SKM-1 (cell line): ENCODE data around the gene PRELP.
"Not testable (repeated sequence)": the region's sequence is repeated elsewhere in the genome, so short reads cannot be mapped to it uniquely, and the experiment has no call there.

Experiments used
- DNase-seq: peaks from one replicate; lab custom pipeline; 2025; ENCODE audit not compliant: unreplicated experiment; lab: John Stamatoyannopoulos, UW

PRELP gene

DNA sequence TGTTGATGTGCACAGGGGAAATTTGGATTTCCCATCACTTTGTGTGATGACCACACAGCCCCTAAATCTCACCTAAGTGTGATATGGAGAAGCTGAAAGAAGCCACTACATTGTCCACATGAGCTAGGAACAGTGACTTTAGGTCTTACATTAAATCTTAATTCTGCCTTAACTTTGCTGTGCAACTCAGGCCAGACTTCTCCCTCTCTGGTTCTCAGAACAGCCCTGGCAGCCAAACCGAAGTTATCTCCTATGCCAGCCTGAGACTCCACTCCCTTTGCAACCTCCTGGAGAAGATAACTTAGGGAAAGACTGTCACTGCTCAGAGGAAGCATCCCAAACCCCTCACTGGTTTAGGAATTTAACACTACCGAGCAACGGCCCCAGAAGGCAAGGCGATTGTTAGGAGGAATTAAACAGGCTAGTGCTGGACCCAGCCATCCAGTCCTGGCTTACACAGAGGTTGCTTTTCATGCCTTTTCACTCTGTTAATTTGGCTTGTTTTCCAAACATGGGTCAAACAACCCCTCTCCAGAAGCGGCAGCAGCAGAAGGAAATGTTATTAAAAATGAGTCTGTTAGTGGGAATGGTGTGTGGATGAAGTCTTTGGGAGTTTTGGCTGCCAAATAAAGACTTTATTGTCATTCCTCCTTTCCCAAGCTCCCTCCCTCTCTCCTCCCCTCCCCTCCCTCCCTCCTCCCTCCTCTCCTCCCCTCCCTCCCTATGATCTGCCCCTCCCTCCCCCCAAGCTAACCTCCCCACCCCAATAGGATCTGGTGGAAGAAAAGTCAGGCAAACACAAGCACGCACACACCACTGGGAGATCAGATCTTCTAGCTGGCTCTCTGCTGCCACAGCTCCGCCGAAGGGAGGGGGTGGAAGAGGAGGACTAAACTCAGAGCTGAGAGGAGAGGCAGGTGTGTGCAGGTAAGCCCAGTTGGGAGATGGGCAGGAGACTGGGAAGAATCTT is at the start of gene PRELP:
Gene PRELP (plus strand): TSS at position 795 of the 970 bp plus-strand sequence. CDS start 7,379 bp downstream, outside the sequence.
- DNase-seq: no peak

DNA sequence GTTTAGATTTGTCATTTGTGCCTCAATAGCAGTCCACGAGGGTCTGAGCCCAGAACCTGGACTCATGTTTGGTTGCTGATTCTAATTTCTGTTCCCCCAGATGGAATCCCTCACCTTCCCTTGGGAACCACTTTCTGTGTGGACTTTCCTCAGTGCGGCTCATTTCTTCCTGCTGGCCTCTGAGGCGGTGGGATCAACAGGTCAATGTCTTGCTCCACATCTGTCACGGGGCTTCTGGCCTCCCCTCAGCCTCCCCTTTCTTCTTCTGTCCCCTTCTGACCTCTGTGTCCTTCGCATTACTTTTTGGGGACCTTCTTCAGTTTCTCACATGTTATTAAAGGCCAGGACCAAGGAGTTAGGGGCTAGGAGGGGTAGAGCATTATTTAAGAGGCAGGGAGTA is 49.2 kb upstream of the PRELP start:
- no peak for DNase-seq

DNA sequence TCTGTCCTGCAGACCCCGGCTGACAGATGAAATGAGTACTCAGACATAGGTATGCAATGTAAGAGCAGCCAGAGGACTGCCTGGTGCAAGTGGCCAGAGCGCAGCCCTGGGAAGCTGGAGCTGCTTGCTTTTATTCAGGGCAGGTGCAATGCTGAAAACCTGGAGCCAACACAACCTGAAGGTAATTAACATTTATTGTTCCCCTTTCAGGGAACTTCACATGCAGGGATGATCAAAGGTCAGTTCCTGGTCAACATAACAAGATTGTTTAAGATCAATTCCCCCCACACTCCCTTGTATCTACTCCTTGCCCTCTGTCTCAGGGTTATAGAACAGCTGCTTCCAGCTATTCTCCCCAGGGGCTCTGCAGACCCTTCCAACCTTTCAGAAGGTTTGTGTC is 48.7 kb upstream of the PRELP start:
- no peak for DNase-seq

DNA sequence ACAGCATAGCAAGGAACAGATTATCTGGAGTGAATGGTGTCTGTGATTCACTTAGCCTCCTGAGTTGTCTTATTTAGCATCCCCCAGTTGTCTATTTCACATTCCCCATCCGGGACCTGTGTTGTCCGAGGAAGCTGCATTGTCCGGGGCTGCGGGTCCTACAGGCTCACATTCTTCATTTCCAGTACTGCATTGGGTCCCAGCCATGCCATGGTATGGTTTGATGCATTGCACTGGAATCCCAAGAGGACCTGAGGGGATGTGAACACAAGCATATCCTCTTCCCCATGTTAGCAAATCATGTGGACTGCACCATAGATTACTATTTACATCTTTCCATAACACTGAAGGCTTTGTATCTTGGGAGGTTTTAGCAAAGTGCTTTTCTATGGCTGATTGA is 48.2 kb upstream of the PRELP start:
- DNase-seq: no peak

DNA sequence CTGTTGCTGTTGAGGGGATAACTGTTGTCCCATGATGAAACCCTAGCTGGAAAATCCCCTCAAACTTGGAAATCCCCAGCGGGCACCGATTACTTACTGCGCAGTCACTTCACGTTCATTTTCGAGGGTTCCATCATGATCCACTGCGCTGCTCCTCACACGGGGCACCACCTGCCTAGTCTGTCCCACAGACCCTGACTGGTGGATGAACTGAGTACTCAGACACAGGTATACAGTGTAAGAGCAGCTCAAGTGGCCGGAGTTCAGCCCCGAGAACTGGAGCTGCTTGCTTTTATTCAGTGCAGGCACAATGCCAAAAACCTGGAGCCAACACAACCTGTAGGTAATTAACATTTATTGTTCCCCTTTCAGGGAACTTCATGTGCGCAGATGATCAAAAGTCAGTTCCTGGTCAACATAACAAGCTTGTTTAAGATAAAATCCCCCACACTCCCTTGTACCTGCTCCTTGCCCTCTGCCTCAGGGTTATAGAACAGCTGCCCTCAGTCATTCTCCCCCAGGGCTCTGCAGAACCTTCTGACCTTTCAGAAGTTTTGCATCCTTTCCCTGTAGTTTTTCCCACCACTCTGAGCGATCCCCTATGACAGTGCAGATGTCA is 46.5 kb upstream of the PRELP start:
- DNase-seq: no peak

DNA sequence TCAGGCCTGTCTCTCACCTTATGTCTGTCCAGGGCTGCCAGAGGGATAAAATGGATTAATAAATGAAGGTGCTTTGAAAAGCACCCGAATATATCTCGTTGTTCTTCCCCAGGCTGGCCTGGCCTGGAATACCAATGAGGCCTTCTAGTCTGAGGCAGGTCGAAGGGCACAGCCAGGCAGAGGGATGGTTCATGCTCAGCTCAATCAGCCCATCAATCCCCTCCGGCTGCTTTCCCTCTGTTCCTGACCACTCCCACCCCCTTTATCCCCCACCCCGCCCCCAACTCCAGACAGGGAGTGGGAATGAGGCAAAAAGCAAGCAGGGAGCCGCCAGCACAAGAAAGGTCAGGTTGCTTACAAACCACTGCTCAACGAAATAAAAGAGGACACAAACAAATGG is 40.0 kb upstream of the PRELP start:
- no peak for DNase-seq

DNA sequence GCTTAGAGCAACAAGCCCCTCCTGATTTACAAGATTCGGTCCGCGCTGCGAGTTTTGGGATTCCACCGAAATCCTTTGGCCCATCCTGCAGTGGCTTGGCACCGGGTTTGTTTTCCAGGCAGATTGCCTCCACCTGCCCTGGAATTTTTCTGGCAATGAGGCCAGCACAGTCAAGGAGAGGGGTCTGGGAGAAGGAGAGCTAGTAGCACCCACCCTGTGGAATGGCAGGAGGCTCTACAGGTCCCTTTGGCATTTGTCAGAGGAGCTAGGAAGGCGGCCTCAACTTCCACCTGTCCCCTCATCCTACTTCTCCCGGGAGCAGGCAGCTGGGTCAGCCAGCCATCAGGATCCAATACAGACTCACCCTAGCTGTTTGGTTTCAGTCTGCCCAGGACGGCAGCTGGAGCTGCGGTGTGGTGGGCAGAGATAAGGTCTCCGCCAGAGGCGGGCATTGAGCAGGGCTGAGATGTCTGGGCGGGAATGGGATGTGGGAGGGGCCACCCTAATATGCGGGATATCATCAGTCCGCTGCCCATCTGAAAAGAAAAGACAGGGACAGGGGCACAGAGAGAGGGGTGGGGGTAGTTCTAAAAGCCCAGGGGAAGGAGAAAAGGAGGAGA is 37.8 kb upstream of the PRELP start:
- no peak for DNase-seq

DNA sequence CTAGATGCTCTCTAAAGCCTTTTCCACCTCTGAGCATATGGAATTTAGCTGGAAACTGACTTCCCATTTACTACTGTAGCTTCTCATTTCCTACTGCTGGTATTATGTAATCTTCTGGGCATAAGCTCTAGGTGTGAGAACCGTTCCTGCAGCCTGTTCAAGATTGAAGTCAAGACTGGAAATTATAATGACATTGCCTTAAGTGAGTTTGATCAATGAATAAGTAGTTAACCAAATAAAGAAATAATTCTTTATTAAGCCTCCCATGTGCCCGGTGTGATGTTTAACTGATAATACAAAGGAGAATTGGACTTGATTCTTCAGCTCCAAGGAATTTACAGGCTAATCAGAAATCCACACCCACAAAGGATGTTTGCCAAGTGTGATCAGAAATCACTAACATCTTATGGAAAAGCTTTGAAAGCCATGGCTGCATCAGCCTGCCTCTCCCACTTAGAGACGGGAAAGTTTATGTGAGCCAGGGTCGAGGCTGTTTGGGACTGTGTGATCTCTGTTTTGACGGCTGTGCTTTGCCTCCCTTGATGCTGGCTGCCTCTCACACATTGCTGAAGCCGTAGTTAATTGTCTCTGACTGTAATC is 36.4 kb upstream of the PRELP start:
- DNase-seq: peak; percentile 39

DNA sequence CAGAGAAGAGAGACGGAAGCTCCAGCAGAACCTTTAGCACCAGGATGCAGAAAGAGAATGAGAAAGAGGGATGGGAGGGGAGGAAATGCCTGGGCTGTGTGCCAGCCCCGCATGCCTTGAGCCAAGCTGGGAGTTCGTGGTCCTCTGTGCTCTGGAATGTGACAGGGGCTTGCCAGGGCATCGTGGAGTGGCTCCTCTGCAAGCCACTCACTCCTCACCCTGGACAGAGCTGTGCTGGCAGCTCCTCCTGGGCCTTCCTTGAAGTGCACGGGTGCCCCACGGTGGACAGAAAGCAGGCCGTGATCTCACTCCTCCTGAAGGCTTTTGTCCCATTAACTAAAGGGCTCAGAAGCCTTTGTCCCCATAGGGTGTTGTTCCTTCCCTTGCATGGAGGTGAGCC is 34.8 kb upstream of the PRELP start:
- no peak for DNase-seq

DNA sequence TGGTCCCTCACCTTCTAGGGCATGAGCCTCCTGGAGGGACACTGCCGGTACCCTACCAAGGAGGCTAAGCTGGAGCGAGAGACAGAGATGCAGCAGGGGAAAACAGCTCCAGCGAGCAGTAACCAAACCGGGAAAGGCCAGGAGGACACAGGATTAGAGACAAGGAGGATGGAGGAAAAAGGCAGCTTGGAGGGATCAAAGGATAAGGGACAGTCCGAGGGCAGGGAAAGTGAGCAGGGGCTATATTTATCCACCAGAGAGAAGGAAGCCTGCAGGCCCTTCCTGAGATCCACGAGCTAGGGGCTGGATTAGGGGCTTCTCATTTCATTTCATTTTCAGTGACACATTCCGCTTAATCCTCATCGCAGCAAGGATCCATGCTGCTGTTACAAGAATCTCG is 33.8 kb upstream of the PRELP start:
- no peak for DNase-seq

DNA sequence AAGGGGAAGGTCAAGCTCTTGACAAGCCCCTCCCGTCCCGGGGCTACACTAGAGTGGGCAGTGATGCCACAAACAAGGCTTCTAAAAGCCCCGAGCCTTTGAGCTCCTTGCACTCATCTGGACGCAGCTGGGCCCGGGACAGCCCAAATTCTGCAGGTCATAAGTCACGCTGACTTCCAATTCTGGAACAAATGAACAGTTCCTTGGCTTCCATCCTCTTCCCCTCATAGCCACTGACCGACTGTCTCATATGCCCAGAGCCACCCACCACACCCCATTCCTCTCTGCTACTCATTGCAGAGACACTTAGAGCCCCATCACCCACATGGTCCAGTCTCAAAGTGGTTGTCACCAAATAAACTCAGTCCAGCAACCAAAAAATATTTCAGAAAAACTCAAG is 32.8 kb upstream of the PRELP start:
- no peak for DNase-seq

DNA sequence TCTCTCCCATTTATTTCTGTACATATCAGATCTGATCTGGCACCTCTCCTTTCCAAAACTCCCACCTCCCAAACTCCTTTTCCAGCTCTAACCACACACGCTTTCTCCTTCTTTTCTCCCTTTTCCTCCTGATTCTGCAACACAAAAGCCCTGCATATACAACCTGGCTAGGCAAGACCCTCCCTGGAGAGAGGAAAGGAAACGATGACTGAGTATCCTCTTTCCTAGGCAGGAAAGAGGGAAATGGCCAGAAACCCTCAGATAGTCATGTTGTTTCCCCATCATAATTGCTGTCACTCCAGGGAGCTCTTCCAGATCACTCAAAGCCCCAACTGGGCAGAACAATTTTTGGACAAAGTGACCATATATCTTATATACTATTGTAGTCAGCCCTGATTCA is 32.3 kb upstream of the PRELP start:
- no peak for DNase-seq

DNA sequence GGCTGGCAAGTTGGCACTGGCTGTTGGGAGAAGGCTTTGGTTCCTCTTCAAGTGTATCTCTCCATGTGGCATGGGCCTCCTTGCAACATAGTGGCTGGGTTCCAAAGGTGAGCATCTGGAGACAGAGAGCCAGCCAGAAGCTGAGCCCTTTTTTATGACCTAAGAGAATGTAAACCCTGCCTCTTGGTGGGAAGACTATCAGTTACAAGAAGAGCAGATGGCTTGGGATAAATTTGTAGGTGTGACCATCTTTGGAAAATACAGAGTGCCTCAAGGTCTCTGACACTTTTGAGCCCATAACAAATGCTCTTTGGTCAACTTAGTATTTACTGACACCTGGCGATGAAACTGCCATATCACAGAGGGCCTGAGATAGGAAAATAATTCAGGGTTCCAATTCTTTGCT is 31.4 kb upstream of the PRELP start:
- no peak for DNase-seq

DNA sequence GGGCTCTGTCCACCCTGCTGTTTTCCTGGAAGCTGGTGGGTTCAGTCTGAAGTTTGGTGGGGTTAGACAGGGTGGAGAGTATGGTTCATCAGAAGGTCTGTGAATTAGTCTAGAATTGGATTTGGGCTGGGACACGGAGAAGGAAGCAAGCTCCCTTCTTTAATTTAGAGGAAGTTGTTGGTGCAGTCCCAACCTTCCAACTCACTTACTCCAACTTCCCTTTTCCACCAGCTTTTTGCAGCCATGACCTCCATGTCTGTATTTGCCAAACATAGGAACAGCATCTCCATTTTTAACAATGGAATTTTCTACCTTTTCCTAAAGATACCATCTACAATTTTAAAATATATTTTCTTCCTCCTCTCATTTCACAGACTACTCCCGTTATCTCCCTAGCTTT is 28.5 kb upstream of the PRELP start:
- peak; percentile 67 for DNase-seq

DNA sequence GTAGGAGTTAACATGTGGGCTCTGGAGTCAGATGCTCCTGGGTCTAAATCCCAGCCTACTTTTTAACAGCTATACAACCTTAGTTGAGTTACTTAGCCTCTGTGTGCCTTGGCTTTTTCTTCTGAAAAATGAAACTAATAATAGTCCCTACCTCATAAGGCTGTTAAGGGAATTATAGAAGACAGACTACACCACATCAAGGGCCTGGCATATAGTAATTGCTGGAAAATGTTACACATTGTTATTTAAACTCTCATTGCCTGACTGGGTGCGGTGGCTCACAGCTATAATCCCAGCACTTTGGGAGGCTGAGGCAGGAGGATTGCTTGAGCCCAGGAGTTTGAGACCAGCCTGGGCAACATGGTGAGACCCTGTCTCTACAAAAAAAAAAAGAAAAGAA is 28.0 kb upstream of the PRELP start:
- DNase-seq: not testable (repeated sequence)

DNA sequence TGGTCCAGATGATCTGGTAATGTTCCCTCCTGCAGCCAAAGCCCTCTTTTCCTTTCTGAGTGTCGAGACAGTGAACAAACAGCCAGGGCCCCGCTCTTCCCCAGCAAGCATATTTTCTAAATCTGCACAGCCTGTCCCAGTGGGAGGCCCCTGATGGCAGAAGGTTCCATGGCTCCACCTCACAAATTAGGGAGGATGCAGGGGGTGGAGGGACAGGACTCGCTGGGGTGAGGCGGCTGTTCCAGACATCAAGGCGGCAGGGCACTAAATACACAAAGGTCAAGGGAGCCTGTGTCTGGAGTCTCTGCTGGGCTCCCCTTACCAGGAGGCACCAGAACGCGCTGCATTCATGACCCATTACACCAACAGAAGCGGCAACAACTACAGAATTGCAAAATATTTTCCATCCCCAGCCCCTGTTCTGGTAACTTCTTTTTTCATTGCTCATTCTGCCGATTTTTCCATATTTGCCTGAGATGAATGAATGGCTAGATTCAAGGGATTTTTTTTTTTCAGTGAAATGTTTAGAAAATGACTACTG is 27.0 kb upstream of the PRELP start:
- DNase-seq: no peak

DNA sequence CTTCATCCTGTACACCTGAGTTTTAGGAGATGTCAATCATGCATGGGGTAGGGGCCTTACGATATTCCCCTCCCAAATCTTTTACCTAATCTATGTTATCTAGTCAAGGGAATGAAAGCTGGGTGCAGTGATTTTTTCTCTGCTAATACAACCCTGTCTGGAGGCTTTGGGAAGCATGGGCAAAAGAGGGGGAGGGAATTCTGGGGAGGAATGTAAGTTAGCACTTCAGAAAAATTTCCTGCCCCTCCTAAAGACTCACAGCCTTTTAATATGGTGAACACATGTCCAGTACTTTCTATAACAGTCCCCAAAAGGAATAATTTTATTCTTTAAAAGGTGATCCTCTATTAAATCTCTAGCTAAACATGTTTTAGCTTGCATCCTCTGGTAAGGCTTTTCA is 25.6 kb upstream of the PRELP start:
- DNase-seq: no peak

DNA sequence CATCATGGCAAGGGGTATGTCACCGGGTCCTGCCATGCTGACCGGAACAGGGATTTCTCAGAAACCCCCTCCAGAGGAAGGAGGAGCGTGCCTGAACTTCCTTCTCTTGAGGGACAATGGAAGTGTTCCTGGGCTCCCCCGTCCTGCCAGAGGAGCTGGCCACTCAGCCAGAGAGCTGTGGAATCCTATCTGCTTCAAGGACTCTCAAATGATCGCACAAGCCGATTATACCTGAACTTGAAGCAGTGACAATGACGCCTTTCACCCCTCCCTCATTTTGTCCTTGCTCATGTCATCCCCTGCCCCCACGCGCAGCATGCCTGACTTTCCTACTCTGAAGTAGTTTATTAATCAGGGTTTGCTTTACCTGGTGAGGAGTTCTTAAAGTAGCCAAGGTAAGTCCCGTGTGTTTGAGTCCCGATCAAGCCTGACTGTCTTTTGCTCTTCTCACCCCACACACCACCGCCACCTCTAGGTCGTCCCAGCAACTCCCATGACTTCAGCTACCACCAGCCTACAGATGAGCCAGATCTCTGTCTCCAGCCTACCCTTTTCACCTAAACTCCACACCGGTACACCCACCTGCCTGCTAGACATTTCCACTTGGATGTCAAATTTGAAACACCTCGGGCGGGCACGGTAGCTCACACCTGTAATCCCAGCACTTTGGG is 25.0 kb upstream of the PRELP start:
- no peak for DNase-seq

DNA sequence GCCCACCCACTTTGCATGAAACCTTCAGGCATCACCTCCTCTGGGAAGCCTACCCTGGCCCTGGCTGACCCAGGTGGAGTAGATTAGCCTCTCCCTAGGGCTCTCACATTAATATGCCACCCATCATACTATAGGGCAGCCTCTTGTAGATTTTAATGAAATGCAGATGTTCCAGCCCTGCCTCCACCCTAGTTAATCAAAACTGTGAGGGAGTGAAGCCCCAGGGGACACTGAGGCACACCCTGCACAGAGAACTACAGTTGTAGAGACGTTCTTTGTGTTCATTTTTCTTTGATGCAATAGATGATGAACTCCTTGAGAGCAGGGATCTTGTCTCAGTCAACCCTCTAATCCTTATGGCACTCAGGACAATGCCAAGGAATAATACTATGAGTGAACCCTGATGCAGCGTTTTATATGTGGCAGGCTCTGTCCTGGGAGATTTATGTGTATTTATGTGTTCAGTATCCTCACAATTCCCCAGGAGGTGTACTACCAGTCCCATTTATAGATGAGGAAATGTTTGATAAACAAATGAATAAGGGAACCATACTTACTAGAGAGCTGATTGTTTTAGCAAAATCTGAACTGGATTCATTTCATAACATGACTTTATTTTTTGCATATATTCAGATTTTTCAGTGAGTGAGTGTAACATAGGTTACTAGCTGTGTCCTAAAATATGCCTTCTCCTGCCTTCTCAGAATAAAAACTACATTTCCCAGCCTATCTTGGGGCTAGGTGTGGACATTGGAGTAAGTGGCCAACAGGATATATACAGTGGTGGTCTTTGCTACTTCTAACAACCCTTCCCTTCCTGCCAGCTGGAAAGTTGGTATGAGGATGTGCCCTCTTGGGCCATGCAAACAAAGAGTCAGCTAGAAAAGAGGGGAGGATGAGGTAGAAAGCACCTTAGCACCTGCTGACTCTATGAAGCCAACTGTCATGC is 23.5 kb upstream of the PRELP start:
- DNase-seq: no peak

DNA sequence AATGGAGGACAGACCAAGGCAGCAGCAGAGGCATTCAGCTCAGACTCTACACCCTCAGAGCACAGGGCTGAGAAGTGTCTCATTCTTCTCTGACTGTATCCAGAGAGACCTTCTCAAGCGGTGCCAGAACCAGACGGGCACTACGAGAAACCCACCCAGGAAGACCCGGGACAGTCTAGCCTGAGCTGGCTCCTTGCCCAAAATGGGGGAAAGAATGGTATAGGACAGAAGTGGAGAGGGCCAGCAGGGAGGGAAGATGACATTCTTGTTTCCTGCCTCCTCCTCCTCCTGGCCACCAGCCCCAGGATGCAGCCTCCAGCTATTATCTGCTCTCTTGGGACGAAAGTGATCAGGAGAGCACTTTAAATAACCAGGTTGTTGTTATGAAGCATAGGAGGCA is 22.6 kb upstream of the PRELP start:
- DNase-seq: no peak
